Liver (tissue), 3 donors: ENCODE results near the gene FGD2.

ENCODE experiments used
- FOXA2 ChIP-seq: IDR thresholded peaks from 2 replicates; pipeline ENCODE4 v1.6.1; 2016; ENCODE audit warnings: antibody characterized with exemption
- NR2F2 ChIP-seq: IDR thresholded peaks from 2 replicates; pipeline ENCODE4 v1.6.1; 2016; ENCODE audit warnings: antibody characterized with exemption
- RAD21 ChIP-seq, 2 donors: IDR thresholded peaks; 2 replicates each; pipeline ENCODE4 v1.6.1; 2016; ENCODE audit warnings: antibody characterized with exemption in 2 of 2, mild to moderate bottlenecking in 2 of 2
- RXRA ChIP-seq, 2 donors: IDR thresholded peaks; 2 replicates each; pipeline ENCODE4 v1.6.1; 2017 to 2018; ENCODE audit warnings: antibody characterized with exemption in 2 of 2, mild to moderate bottlenecking in 1 of 2
- SP1 ChIP-seq: IDR thresholded peaks from 2 replicates; pipeline ENCODE4 v1.6.1; 2018; ENCODE audit warnings: antibody characterized with exemption, mild to moderate bottlenecking
- YY1 ChIP-seq: IDR thresholded peaks from 2 replicates; pipeline ENCODE4 v1.6.1; 2016; ENCODE audit warnings: antibody characterized with exemption, mild to moderate bottlenecking
- TF ChIP-seq, protein P1 (sequence below): fragments of 150-350 bp; IDR thresholded peaks from 2 replicates; pipeline ENCODE4 v1.5.1; 2017; ENCODE audit warnings: improper control_type of control experiment, low read depth, low read length; ENCODE audit not compliant: missing input control
- TF ChIP-seq, protein P2 (sequence below): IDR thresholded peaks from 2 replicates; pipeline ENCODE4 v1.6.1; 2016; ENCODE audit warnings: antibody characterized with exemption
- TF ChIP-seq, protein P3 (sequence below): IDR thresholded peaks from 2 replicates; pipeline ENCODE4 v1.6.1; 2016; ENCODE audit warnings: antibody characterized with exemption, mild to moderate bottlenecking
- TF ChIP-seq, protein P4 (sequence below): IDR thresholded peaks from 2 replicates; pipeline ENCODE4 v1.6.1; 2016; ENCODE audit warnings: antibody characterized with exemption
- donor health status: healthy.
- donor health status: healthy.

DNA sequence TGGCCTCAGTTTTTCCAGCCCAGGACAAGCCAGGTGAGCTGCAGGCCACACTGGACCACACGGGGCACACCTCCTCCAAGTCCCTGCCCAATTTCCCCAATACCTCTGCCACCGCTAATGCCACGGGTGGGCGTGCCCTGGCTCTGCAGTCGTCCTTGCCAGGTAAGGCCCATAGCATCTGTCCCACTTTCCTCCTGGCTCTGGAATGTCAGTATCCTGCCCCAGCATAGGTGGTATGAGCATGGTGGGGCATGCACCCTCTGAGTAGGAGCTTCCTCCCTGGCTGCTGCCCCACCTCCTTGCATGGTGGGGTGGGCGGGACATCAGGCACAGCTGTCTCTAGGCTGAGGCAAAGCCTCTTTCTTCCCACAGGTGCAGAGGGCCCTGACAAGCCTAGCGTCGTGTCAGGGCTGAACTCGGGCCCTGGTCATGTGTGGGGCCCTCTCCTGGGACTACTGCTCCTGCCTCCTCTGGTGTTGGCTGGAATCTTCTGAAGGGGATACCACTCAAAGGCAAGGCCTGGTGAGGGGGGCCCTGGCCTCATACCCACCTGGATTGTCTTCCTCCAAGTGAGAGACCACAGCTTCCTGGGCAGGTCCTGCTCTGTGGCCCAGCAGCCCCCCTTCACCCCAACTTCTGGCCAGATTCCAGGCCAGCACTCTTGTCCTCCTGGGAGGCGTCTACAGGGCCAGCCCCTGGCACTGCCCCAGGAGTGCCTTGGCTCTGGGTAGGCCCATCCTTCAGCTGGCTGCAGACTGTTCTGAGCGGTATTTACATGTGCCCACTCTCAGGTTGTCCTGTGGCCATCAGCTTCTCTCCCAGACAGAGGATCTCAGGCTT is 41.8 kb upstream of the FGD2 start:
- TF ChIP-seq, protein P1, sequence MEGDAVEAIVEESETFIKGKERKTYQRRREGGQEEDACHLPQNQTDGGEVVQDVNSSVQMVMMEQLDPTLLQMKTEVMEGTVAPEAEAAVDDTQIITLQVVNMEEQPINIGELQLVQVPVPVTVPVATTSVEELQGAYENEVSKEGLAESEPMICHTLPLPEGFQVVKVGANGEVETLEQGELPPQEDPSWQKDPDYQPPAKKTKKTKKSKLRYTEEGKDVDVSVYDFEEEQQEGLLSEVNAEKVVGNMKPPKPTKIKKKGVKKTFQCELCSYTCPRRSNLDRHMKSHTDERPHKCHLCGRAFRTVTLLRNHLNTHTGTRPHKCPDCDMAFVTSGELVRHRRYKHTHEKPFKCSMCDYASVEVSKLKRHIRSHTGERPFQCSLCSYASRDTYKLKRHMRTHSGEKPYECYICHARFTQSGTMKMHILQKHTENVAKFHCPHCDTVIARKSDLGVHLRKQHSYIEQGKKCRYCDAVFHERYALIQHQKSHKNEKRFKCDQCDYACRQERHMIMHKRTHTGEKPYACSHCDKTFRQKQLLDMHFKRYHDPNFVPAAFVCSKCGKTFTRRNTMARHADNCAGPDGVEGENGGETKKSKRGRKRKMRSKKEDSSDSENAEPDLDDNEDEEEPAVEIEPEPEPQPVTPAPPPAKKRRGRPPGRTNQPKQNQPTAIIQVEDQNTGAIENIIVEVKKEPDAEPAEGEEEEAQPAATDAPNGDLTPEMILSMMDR, result no peak
- TF ChIP-seq, protein P2, sequence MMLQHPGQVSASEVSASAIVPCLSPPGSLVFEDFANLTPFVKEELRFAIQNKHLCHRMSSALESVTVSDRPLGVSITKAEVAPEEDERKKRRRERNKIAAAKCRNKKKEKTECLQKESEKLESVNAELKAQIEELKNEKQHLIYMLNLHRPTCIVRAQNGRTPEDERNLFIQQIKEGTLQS, result no peak
- no peak for TF ChIP-seq SP1
- TF ChIP-seq RAD21 (IDR thresholded peaks at IDR 0.05), result no peak
- TF ChIP-seq, protein P3, sequence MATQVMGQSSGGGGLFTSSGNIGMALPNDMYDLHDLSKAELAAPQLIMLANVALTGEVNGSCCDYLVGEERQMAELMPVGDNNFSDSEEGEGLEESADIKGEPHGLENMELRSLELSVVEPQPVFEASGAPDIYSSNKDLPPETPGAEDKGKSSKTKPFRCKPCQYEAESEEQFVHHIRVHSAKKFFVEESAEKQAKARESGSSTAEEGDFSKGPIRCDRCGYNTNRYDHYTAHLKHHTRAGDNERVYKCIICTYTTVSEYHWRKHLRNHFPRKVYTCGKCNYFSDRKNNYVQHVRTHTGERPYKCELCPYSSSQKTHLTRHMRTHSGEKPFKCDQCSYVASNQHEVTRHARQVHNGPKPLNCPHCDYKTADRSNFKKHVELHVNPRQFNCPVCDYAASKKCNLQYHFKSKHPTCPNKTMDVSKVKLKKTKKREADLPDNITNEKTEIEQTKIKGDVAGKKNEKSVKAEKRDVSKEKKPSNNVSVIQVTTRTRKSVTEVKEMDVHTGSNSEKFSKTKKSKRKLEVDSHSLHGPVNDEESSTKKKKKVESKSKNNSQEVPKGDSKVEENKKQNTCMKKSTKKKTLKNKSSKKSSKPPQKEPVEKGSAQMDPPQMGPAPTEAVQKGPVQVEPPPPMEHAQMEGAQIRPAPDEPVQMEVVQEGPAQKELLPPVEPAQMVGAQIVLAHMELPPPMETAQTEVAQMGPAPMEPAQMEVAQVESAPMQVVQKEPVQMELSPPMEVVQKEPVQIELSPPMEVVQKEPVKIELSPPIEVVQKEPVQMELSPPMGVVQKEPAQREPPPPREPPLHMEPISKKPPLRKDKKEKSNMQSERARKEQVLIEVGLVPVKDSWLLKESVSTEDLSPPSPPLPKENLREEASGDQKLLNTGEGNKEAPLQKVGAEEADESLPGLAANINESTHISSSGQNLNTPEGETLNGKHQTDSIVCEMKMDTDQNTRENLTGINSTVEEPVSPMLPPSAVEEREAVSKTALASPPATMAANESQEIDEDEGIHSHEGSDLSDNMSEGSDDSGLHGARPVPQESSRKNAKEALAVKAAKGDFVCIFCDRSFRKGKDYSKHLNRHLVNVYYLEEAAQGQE, result no peak
- no peak for TF ChIP-seq RXRA (IDR thresholded peaks at IDR 0.05)
- no peak for TF ChIP-seq NR2F2
- TF ChIP-seq FOXA2, result no peak
- TF ChIP-seq YY1, result no peak
- TF ChIP-seq, protein P4, sequence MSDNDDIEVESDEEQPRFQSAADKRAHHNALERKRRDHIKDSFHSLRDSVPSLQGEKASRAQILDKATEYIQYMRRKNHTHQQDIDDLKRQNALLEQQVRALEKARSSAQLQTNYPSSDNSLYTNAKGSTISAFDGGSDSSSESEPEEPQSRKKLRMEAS, result no peak
